Measurements from ENCODE around the gene TCEAL4. TPM values are rescaled to one million over a fixed set of nuclear protein-coding genes. Genes with fewer than 3 reads are reported as not detected.

Gene TCEAL4
- total RNA-seq, 1 experiment from 2014 or later, result 68.0 TPM

DNA sequence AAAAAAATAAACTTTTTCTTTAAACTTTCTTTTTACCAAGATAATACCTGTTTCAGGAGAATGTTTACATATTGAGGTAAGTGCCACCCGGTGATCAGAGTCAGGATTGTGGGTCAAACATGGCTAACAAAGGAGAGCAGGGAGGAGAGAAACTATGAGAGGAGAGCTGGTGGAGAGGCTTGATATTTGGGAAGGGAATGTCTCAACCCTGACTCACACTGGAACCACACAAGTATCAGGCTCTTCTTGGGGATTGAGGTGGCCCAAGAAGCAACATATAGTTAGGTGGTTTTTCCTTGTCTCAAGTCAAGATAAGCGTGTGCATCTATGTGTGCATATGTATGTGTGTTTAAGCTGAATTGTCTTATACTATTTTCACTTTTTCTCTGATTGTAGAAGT is 50.1 kb downstream of the TCEAL4 start:
- CTCF ChIA-PET, result no interaction called here
- Mint-ChIP-seq H3K4me1 (ENCODE audit: low read depth, unreplicated experiment) (peaks cover 16% of the 10 kb centered on the region), H3K9me3 (ENCODE audit: low read depth, unreplicated experiment) (no peaks in the 10 kb centered on the region), H3K4me3 (ENCODE audit: low read depth, unreplicated experiment) (no peak overlapping the region), H3K27me3 (ENCODE audit: unreplicated experiment) (no peaks in the 10 kb centered on the region), H3K36me3 (ENCODE audit: insufficient read depth, unreplicated experiment) (no peaks in the 10 kb centered on the region), H3K27ac (ENCODE audit: unreplicated experiment) (no peak overlapping the region)
- intact Hi-C loops (cut with micrococcal nuclease; ENCODE audit: unreplicated experiment), result no loop called here
- DNase-seq, result no peak
- BruUV-seq (replicated peaks), result no TSS peak
- TF ChIP-seq, protein P1, sequence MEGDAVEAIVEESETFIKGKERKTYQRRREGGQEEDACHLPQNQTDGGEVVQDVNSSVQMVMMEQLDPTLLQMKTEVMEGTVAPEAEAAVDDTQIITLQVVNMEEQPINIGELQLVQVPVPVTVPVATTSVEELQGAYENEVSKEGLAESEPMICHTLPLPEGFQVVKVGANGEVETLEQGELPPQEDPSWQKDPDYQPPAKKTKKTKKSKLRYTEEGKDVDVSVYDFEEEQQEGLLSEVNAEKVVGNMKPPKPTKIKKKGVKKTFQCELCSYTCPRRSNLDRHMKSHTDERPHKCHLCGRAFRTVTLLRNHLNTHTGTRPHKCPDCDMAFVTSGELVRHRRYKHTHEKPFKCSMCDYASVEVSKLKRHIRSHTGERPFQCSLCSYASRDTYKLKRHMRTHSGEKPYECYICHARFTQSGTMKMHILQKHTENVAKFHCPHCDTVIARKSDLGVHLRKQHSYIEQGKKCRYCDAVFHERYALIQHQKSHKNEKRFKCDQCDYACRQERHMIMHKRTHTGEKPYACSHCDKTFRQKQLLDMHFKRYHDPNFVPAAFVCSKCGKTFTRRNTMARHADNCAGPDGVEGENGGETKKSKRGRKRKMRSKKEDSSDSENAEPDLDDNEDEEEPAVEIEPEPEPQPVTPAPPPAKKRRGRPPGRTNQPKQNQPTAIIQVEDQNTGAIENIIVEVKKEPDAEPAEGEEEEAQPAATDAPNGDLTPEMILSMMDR (IDR thresholded peaks at IDR 0.05; ENCODE audit: unreplicated experiment), result no peak

Other genes starting within 250 kb of the TCEAL4 start
- gene TCEAL9, start 229.0 kb upstream of the TCEAL4 start, total RNA-seq (2022), result 36.7 and 36.9 TPM in 2 replicates
- 114 and 117 TPM in 2 replicates for gene BEX3, start 209.0 kb upstream of the TCEAL4 start, total RNA-seq (2022)
- gene RAB40A, start 66.0 kb upstream of the TCEAL4 start, total RNA-seq (2022), result 0.42 and 0.68 TPM in 2 replicates
- gene TCEAL3, start 22.4 kb downstream of the TCEAL4 start, total RNA-seq (2022), result 9.1 TPM in 2 replicates
- gene TCEAL1, start 43.5 kb downstream of the TCEAL4 start, total RNA-seq (2022), result 16.4 and 17.1 TPM in 2 replicates
- 388 and 438 TPM in 2 replicates for gene MORF4L2, start 101.2 kb downstream of the TCEAL4 start, total RNA-seq (2022)
- not detected in 2 replicates for gene TMEM31, start 125.4 kb downstream of the TCEAL4 start, total RNA-seq (2022)
- not detected in 2 replicates for gene PLP1, start 191.3 kb downstream of the TCEAL4 start, total RNA-seq (2022)
- 1.3 and 1.5 TPM in 2 replicates for gene RAB9B, start 246.7 kb downstream of the TCEAL4 start, total RNA-seq (2022)

All from Calu3 (cell line).